ENCODE results near the gene BBX.

The BBX gene

DNA sequence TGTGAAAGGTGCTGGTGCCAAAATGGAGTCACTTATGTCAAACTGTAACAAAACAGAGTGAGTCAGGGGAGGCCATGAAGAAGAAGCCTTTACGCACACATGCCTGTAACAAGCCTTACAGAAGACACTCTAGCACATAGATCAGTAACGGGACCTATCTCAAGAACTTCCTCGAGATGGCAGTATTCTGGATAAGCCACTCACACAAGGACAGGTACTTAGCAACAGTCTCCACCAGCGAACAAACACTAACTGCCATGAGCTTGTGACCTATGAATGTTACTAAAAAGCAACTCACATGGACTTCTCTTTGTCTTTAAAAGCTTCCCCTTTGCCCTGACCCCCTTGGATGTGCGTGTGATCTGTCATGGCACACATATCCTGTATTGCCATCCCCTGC lies 332.9 kb downstream of the BBX start:
- H3K27ac Mint-ChIP-seq = no peak overlapping the region
- H3K36me3 Mint-ChIP-seq (ENCODE audit: low read depth) = no peaks in the 10 kb centered on the region
- no peak overlapping the region for H3K4me3 Mint-ChIP-seq
- no peaks in the 10 kb centered on the region for H3K27me3 Mint-ChIP-seq
- no peak for DNase-seq
- H3K4me1 Mint-ChIP-seq (ENCODE audit: low read depth) = no peaks in the 10 kb centered on the region
- H3K9me3 Mint-ChIP-seq = peaks cover 4% of the 10 kb centered on the region

DNA sequence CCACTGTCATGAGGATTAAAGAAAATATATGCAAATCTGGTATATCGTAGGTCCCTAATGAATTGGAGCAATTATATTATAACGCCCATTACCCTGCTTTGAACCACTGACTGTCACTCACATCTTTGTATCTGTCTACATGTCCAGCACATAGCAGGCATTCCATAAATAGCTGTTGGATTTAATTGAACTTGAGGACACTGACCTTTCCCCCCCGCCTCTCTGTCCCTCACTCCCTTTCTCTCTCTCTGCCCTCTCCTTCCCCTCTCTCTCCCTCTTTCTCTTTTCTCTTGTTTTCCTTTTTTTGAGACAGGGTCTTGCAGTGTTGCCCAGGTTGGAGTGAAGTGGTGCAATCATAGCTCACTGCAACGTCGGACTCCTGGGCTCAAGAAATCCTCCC lies 335.1 kb downstream of the BBX start:
- Mint-ChIP-seq H3K27me3 (no peaks in the 10 kb centered on the region), H3K36me3 (ENCODE audit: low read depth) (no peaks in the 10 kb centered on the region), H3K27ac (no peak overlapping the region), H3K4me1 (ENCODE audit: low read depth) (peaks cover 2% of the 10 kb centered on the region), H3K4me3 (no peak overlapping the region), H3K9me3 (no peaks in the 10 kb centered on the region)
- no peak for DNase-seq

DNA sequence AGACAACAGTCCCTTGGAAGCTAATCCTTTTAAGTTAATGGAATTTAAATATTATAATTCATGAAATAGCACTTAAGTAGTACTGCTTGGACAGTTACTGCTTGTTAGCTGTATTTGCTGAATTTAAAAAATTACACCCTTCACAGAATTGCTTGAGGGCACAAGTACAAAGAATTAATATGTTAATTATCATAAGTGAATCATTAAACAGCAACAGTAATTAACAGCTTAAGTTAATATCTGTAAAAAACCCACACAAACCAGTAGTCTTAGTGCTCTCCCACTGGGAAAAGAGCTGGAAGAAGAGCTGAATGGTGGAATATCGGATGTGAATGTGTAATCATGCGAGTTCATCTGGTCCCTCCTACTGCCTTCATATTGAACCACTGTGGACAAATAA lies 336.1 kb downstream of the BBX start:
- Mint-ChIP-seq H3K4me3 (no peak overlapping the region), H3K4me1 (ENCODE audit: low read depth) (peaks cover 2% of the 10 kb centered on the region), H3K27ac (no peak overlapping the region), H3K9me3 (no peaks in the 10 kb centered on the region), H3K27me3 (no peaks in the 10 kb centered on the region), H3K36me3 (ENCODE audit: low read depth) (no peaks in the 10 kb centered on the region)
- DNase-seq = no peak
